ENCODE results near the gene SORBS1.

DNA sequence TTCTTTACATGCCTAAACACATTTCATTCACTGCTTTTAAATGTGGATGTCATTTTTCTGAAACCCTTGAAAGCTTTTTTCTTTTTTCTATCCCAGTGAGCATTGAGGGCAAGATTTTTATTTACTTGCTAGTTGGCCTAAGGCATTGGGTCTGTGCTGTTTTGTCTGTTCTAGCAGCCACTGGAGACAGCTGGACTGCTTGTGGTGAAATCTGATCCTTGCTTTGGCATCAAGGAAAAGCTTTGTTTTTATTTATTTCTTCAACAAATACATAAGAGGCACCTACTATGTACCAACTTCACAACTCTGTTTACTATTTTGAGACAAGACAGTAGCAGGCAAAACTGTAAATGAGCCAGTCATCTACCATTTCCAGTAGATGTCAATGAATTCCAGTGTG, 241.9 kb downstream of the SORBS1 start:
- no peak for TF ChIP-seq NR2C2 (CRISPR knock-in tag; IDR thresholded peaks at IDR 0.05)
- no peak for TF ChIP-seq ZNF423 (CRISPR knock-in tag; IDR thresholded peaks at IDR 0.05)
- TF ChIP-seq TP53 (CRISPR knock-in tag; IDR thresholded peaks at IDR 0.05), result no peak
- TF ChIP-seq, protein P1, sequence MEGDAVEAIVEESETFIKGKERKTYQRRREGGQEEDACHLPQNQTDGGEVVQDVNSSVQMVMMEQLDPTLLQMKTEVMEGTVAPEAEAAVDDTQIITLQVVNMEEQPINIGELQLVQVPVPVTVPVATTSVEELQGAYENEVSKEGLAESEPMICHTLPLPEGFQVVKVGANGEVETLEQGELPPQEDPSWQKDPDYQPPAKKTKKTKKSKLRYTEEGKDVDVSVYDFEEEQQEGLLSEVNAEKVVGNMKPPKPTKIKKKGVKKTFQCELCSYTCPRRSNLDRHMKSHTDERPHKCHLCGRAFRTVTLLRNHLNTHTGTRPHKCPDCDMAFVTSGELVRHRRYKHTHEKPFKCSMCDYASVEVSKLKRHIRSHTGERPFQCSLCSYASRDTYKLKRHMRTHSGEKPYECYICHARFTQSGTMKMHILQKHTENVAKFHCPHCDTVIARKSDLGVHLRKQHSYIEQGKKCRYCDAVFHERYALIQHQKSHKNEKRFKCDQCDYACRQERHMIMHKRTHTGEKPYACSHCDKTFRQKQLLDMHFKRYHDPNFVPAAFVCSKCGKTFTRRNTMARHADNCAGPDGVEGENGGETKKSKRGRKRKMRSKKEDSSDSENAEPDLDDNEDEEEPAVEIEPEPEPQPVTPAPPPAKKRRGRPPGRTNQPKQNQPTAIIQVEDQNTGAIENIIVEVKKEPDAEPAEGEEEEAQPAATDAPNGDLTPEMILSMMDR (IDR thresholded peaks at IDR 0.05), result no peak
- TF ChIP-seq, protein P2, sequence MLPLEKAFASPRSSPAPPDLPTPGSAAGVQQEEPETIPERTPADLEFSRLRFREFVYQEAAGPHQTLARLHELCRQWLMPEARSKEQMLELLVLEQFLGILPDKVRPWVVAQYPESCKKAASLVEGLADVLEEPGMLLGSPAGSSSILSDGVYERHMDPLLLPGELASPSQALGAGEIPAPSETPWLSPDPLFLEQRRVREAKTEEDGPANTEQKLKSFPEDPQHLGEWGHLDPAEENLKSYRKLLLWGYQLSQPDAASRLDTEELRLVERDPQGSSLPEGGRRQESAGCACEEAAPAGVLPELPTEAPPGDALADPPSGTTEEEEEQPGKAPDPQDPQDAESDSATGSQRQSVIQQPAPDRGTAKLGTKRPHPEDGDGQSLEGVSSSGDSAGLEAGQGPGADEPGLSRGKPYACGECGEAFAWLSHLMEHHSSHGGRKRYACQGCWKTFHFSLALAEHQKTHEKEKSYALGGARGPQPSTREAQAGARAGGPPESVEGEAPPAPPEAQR (CRISPR knock-in tag; IDR thresholded peaks at IDR 0.05), result no peak
- no peak for TF ChIP-seq ZBTB21 (CRISPR knock-in tag; IDR thresholded peaks at IDR 0.05; ENCODE audit: borderline replicate concordance)
- TF ChIP-seq FOXP1 (CRISPR knock-in tag; IDR thresholded peaks at IDR 0.05; ENCODE audit: borderline replicate concordance), result no peak
- no peak for TF ChIP-seq FOXJ3 (CRISPR knock-in tag; IDR thresholded peaks at IDR 0.05; ENCODE audit: borderline replicate concordance)
- no peak for TF ChIP-seq NFYB (CRISPR knock-in tag; conservative IDR thresholded peaks at IDR 0.05; ENCODE audit: low read depth)
- no peak for TF ChIP-seq ZNF263 (CRISPR knock-in tag; IDR thresholded peaks at IDR 0.05; ENCODE audit: low read depth)
- no peak for TF ChIP-seq SP1 (CRISPR knock-in tag; conservative IDR thresholded peaks at IDR 0.05)

All from WTC11 (cell line).